ENCODE results near the gene C9orf153.

The C9orf153 gene

DNA sequence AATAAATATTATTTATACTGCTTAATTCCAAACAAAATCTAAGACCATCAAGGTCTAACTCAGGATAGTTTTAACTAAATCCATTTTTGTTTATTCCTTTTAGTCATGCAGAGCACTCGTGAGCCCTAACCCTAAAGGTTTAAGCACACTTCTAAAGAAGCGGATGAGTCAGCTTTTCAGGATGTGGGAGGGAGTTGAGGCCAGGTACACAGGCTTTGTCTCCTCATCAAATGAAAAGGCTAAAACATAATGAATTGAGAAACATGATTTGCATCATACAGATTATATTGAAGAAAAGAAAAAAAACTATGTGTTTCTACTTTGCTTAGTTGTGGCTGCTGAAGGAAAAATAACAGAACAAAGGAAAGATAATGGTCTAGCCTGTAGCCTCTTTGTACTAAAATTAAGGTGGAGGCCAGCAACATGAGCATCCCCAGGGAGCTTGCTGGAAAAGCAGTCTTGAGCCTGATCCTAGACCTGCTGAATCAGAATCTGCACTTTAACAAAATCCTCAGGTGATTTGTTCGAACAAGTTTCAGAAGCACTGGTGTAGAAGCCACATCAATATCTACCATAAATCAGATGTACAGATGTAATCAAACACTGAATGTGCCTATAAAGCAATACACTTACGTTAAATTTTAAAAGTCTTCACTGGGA lies 44.0 kb upstream of the C9orf153 start:
- H3K27me3 ChIP-seq (ENCODE audit: insufficient read depth, low read length): no peaks in the 10 kb centered on the region
- H3K9ac ChIP-seq (ENCODE audit: low read length): no peak overlapping the region
- no peak overlapping the region for H3K4me2 ChIP-seq (ENCODE audit: low read length)
- H4K20me1 ChIP-seq (ENCODE audit: insufficient read depth, low read length): no peaks in the 10 kb centered on the region
- H3K36me3 ChIP-seq (ENCODE audit: insufficient read depth, low read length): peaks cover 93% of the 10 kb centered on the region
- no peak overlapping the region for H3K4me3 ChIP-seq (ENCODE audit: low read depth, low read length, poor library complexity, severe bottlenecking)
- no peaks in the 10 kb centered on the region for H3K79me2 ChIP-seq (ENCODE audit: insufficient read depth, low read length)
- no peaks in the 10 kb centered on the region for H3K4me1 ChIP-seq (ENCODE audit: insufficient read depth, low read length, severe bottlenecking)
- no peaks in the 10 kb centered on the region for H3K9me2 ChIP-seq (ENCODE audit: low read depth, low read length)
- H2AFZ ChIP-seq (ENCODE audit: low read length): no peak overlapping the region
- no peak overlapping the region for H3K27ac ChIP-seq (ENCODE audit: low read depth, low read length, poor library complexity, severe bottlenecking)
- H3K9me3 ChIP-seq (ENCODE audit: low read length): no peaks in the 10 kb centered on the region
- no peaks in the 10 kb centered on the region for H3F3A ChIP-seq (ENCODE audit: insufficient read depth, low read length)
- no peak for TF ChIP-seq CTCF (IDR thresholded peaks at IDR 0.05; ENCODE audit: low read length)
- TF ChIP-seq EZH2 (IDR thresholded peaks at IDR 0.05; ENCODE audit: borderline replicate concordance, low read length): no peak

DNA sequence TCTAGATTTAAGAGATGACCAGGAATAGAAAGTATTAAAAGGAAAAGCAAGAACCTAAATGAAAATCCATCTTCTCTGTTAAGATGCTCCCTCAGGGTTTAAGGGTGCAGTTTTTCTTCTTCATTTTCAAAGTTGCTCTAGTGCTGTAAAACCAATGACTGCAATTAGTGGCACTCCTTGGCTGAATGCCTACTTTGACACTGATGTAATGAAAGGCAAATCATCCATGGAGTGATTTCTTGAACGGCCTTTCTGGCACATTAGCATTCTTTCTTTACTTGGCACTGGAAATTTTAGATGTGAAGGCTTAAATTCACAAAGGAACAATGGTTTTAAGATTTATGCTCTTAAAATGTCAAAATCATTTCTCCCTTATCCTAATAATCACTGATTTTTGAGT lies 42.2 kb upstream of the C9orf153 start:
- Histone ChIP-seq H3K27ac (ENCODE audit: low read depth, low read length, poor library complexity, severe bottlenecking) (no peak overlapping the region), H3K4me2 (ENCODE audit: low read length) (no peak overlapping the region), H3K27me3 (ENCODE audit: insufficient read depth, low read length) (no peaks in the 10 kb centered on the region), H3K9ac (ENCODE audit: low read length) (no peak overlapping the region), H3K9me2 (ENCODE audit: low read depth, low read length) (no peaks in the 10 kb centered on the region), H3K79me2 (ENCODE audit: insufficient read depth, low read length) (no peaks in the 10 kb centered on the region), H3K9me3 (ENCODE audit: low read length) (no peaks in the 10 kb centered on the region), H3K36me3 (ENCODE audit: insufficient read depth, low read length) (peaks cover 95% of the 10 kb centered on the region), H3F3A (ENCODE audit: insufficient read depth, low read length) (no peaks in the 10 kb centered on the region), H3K4me3 (ENCODE audit: low read depth, low read length, poor library complexity, severe bottlenecking) (no peak overlapping the region), H4K20me1 (ENCODE audit: insufficient read depth, low read length) (no peaks in the 10 kb centered on the region), H3K4me1 (ENCODE audit: insufficient read depth, low read length, severe bottlenecking) (no peaks in the 10 kb centered on the region), H2AFZ (ENCODE audit: low read length) (no peak overlapping the region)
- TF ChIP-seq CTCF (IDR thresholded peaks at IDR 0.05; ENCODE audit: low read length) (no peak), EZH2 (IDR thresholded peaks at IDR 0.05; ENCODE audit: borderline replicate concordance, low read length) (no peak)

DNA sequence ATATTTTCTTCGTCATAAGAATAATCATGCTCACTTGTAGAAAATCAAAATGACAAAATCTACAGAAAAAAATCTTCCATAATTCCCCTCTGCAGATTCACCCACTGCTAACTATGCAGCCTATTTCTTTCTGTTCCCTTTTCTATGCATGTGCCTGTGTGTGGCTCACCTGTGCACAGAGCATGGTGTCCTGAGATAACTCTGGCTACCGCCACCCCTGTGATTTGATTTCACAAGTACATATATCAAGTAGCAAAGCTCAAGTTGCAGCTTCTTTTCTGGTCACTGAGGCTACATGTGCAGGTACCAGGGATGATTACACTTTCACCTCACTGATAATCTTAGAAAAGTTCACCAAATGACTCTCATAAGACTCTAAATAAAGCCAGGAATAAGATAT lies 41.2 kb upstream of the C9orf153 start:
- no peaks in the 10 kb centered on the region for H3F3A ChIP-seq (ENCODE audit: insufficient read depth, low read length)
- no peaks in the 10 kb centered on the region for H3K9me2 ChIP-seq (ENCODE audit: low read depth, low read length)
- H3K4me2 ChIP-seq (ENCODE audit: low read length): no peak overlapping the region
- H3K9ac ChIP-seq (ENCODE audit: low read length): no peak overlapping the region
- H4K20me1 ChIP-seq (ENCODE audit: insufficient read depth, low read length): no peaks in the 10 kb centered on the region
- peaks cover 95% of the 10 kb centered on the region for H3K36me3 ChIP-seq (ENCODE audit: insufficient read depth, low read length)
- no peaks in the 10 kb centered on the region for H3K27me3 ChIP-seq (ENCODE audit: insufficient read depth, low read length)
- H2AFZ ChIP-seq (ENCODE audit: low read length): no peak overlapping the region
- no peaks in the 10 kb centered on the region for H3K79me2 ChIP-seq (ENCODE audit: insufficient read depth, low read length)
- TF ChIP-seq CTCF (IDR thresholded peaks at IDR 0.05; ENCODE audit: low read length): no peak
- no peak for TF ChIP-seq EZH2 (IDR thresholded peaks at IDR 0.05; ENCODE audit: borderline replicate concordance, low read length)
- no peaks in the 10 kb centered on the region for H3K4me1 ChIP-seq (ENCODE audit: insufficient read depth, low read length, severe bottlenecking)
- no peaks in the 10 kb centered on the region for H3K9me3 ChIP-seq (ENCODE audit: low read length)
- no peak overlapping the region for H3K27ac ChIP-seq (ENCODE audit: low read depth, low read length, poor library complexity, severe bottlenecking)
- H3K4me3 ChIP-seq (ENCODE audit: low read depth, low read length, poor library complexity, severe bottlenecking): no peak overlapping the region
